Measurements from ENCODE around the gene METTL26. TPM values are rescaled to one million over a fixed set of nuclear protein-coding genes. Genes with fewer than 3 reads are reported as not detected.

The METTL26 gene
- total and polyA plus RNA-seq, 8 donors, result 37.2 to 70.4 (median 54.5) TPM

GRCh38 chr16:659618-660017, 23.5 kb upstream of the METTL26 start:
- Histone ChIP-seq H3K27me3 (no peaks in the 10 kb centered on the region), H3K4me1 (peaks cover 3 to 17% of the 10 kb centered on the region in 2 donors), H3K36me3 (peaks cover 0 to 47% of the 10 kb centered on the region in 2 donors), H3K4me3 (no peak overlapping the region), H3K9me3 (no peaks in the 10 kb centered on the region), H3K27ac (no peak overlapping the region)
- no peak for DNase-seq
- intact Hi-C loops (cut with DNase I), result loop anchor here in 1 of 2 donors (5.0 kb wide), 1 partner anchor 82 kb away; no protein-coding TSS in a partner anchor
- no peak for ATAC-seq
- TF ChIP-seq, protein P1, sequence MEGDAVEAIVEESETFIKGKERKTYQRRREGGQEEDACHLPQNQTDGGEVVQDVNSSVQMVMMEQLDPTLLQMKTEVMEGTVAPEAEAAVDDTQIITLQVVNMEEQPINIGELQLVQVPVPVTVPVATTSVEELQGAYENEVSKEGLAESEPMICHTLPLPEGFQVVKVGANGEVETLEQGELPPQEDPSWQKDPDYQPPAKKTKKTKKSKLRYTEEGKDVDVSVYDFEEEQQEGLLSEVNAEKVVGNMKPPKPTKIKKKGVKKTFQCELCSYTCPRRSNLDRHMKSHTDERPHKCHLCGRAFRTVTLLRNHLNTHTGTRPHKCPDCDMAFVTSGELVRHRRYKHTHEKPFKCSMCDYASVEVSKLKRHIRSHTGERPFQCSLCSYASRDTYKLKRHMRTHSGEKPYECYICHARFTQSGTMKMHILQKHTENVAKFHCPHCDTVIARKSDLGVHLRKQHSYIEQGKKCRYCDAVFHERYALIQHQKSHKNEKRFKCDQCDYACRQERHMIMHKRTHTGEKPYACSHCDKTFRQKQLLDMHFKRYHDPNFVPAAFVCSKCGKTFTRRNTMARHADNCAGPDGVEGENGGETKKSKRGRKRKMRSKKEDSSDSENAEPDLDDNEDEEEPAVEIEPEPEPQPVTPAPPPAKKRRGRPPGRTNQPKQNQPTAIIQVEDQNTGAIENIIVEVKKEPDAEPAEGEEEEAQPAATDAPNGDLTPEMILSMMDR (IDR thresholded peaks at IDR 0.05), result no peak

DNA sequence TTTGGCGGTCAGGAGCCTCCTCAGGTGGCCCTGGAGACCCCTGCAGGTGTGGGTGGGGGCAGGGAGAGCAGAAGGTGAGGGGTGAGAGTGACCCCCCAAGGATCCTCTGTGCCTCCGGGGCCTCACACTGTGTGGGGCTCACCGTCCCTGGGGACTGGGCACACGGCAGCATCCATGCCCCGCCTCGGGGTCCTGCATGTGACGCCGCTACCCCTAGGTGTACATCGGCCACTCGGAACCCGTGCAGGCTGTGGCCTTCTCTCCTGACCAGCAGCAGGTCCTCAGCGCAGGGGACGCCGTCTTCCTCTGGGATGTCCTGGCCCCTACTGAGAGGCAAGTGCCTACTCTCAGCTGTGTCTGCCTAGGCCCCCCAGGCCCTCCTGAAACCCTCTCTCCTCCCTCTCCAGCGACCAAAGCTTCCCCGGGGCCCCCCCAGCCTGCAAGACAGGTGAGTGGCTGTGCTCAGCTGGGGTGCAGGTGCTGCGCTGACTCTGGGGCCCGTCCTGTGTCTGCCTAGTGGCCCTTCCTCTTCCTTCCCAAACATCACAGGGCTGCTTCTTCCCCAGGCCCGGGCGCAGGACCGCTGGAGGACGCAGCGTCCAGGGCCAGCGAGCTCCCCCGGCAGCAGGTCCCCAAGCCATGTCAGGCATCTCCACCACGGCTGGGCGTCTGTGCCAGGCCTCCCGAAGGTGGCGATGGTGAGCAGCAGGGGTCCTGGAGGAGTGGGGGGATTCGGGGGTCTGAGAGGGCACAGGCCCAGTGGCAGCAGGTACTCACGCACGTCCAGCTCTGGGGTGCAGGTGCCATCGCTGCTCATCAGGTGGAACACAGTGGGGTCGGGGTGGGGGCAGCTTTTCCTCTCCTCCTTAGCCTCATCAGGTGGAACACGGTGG, 22.8 kb upstream of the METTL26 start:
- intact Hi-C loops (cut with DNase I), result no loop called here
- no peak for ATAC-seq

DNA sequence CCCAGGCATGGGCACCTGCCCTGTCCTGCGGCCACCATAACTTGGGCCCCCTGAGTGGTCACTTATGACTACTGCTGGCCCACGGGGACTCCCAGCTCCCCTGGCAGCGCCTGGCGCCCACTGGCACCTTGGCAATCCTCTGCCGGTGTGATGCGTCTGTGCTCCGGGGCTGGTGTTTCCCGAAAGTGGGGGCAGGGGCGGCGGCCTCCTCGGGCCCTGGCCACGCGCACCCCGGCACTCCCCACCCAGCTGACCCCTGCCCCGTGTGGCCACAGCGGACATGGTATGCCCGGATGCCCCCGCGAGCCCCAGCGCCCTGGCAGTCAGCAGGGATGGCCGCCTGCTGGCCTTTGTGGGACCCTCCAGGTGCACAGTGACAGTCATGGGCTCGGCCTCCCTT, 21.4 kb upstream of the METTL26 start:
- intact Hi-C loops (cut with DNase I), result no loop called here
- peaks cover 0 to 56% of the 10 kb centered on the region in 2 donors for H3K36me3 ChIP-seq
- H3K27ac ChIP-seq, result no peak overlapping the region
- no peaks in the 10 kb centered on the region for H3K27me3 ChIP-seq
- TF ChIP-seq, protein P1 (IDR thresholded peaks at IDR 0.05), result no peak
- ATAC-seq (no peak), DNase-seq (no peak)
- peaks cover 3 to 17% of the 10 kb centered on the region in 2 donors for H3K4me1 ChIP-seq
- H3K4me3 ChIP-seq, result no peak overlapping the region
- no peaks in the 10 kb centered on the region for H3K9me3 ChIP-seq

More for the DNA sequence above, 22.8 kb upstream of the METTL26 start:
- H3K4me3 ChIP-seq, result no peak overlapping the region
- H3K4me1 ChIP-seq, result peaks cover 3 to 17% of the 10 kb centered on the region in 2 donors
- no peak for DNase-seq
- peaks cover 0 to 48% of the 10 kb centered on the region in 2 donors for H3K36me3 ChIP-seq
- no peaks in the 10 kb centered on the region for H3K27me3 ChIP-seq
- TF ChIP-seq, protein P1 (IDR thresholded peaks at IDR 0.05), result no peak
- H3K27ac ChIP-seq, result no peak overlapping the region
- H3K9me3 ChIP-seq, result no peaks in the 10 kb centered on the region

- intact Hi-C loops (cut with DNase I), result no loop called here
- DNase-seq (no peak), ATAC-seq (no peak)
- no peaks in the 10 kb centered on the region for H3K27me3 ChIP-seq
- peaks cover 0 to 67% of the 10 kb centered on the region in 2 donors for H3K36me3 ChIP-seq
- TF ChIP-seq, protein P1 (IDR thresholded peaks at IDR 0.05), result no peak
- peaks cover 8 to 14% of the 10 kb centered on the region in 2 donors for H3K4me1 ChIP-seq
- H3K9me3 ChIP-seq, result no peaks in the 10 kb centered on the region
- H3K27ac ChIP-seq, result no peak overlapping the region
- no peak overlapping the region for H3K4me3 ChIP-seq
Measured at GRCh38 chr16:654034-654433, 17.9 kb upstream of the METTL26 start.

Measured in left lung (tissue), 10 donors.